Ovary (tissue), 3 donors: ENCODE results near the gene OGFOD3.

Source experiments
- CTCF ChIP-seq, 3 donors: fragments of 450-650 bp in 2 of 3; fragments of 200-600 bp in 1 of 3; IDR thresholded peaks; one replicate each; pipeline versions ENCODE4 v1.5.1 to v1.8.0; 2016 to 2022; ENCODE audit warnings: antibody characterized with exemption in 3 of 3, mild to moderate bottlenecking in 1 of 3
- EP300 ChIP-seq: sonication (generic); formaldehyde crosslinking; IDR thresholded peaks from one replicate; pipeline ENCODE4 v1.6.1; 2017; ENCODE audit warnings: antibody characterized with exemption
- POLR2A ChIP-seq: fragments of 450-650 bp; IDR thresholded peaks from one replicate; pipeline ENCODE4 v1.6.1; 2017; ENCODE audit warnings: antibody characterized with exemption, mild to moderate bottlenecking, moderate library complexity
- donor health status: DM: no; HTN: no; CAD: no.

- TF ChIP-seq EP300 (no peak), POLR2A (no peak), CTCF (IDR thresholded peaks at IDR 0.05) (no peak)
These were observed 22.1 kb upstream of the OGFOD3 start for GRCh38 chr17:82440469-82440981.
